ENCODE results near the gene TRAF7.

The TRAF7 gene

DNA sequence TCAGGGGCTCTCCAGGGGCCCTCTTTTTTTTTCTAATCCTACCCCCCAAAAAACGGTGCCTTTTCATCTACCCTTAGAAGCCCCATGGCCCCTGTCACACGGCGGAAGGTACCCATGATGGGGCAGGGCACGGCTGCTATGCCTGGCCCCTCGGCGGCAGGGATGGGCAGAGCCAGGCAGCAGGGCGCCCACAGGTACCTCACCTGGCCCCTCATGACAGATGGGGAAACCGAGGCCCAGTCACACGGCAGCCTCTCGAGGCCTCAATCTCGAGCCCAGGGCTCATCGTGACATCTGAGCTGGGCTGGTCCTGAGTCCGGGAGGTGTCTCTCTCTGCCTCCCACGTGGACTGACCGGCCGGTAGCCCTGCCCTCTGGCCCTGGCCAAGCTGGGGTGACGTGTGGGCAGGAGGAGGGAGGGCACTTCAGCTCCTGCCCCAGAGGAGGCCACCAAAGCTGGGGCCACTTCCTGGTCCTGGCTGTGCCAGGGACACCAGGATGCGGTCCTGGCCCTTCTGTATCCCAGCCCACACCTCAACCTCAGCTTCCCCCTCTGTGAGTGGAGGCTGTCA is 11.6 kb downstream of the TRAF7 start:
- DNase-seq = no peak

DNA sequence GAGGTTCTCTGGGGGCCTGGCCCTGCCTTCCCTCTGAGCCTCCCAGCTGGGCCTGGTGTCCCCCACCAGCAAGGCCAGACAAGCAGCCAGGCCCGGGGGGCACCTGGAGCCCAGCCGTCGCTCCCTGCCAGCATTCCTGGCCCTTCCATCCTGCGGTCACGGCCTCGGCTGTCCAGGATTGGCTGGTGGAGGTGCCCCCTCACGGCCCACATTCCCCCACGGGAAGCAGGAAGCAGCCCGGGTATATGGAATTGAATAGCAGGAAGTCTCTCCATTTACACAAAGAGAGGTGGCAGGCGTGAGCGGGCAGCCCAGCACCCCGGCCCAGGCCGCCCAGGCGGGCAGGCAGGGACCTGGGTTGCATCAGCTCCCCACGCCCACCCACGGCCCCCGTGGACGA is 14.5 kb downstream of the TRAF7 start:
- no peak for DNase-seq

DNA sequence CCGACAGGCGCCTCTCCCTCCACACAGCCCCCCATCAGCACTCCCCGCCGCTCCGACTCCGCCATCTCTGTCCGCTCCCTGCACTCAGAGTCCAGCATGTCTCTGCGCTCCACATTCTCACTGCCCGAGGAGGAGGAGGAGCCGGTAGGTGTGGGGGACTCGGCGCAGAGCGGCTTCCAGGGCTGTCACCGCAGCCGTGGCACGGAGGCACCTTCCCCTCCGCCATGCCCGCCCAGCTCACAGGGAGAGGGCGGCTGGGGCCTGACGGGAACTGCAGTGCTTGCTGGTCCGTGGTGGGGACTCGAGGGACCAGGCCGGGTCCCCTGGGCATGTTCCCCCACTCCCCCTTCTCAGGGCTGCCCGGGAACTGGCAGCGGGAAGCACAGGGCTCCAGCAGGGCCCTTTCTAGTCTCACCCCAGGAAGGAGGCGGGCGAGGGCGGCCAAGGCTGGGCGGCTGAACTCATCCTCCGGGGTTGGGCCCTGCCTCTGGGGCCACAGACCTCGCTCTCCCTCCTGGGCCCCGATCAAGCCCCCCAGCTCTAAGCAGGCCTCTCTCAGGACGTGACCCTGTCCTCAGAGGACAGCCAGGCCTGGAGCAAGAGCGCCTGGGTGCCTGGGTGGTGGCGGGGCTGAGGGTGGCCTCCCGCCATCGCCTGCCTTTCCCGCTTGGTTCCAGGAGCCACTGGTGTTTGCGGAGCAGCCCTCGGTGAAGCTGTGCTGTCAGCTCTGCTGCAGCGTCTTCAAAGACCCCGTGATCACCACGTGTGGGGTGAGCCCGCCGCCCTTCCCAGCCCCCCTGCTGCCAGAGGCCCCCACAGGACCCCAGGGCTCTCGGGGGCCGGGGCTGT is 15.2 kb downstream of the TRAF7 start:
- DNase-seq = no peak

DNA sequence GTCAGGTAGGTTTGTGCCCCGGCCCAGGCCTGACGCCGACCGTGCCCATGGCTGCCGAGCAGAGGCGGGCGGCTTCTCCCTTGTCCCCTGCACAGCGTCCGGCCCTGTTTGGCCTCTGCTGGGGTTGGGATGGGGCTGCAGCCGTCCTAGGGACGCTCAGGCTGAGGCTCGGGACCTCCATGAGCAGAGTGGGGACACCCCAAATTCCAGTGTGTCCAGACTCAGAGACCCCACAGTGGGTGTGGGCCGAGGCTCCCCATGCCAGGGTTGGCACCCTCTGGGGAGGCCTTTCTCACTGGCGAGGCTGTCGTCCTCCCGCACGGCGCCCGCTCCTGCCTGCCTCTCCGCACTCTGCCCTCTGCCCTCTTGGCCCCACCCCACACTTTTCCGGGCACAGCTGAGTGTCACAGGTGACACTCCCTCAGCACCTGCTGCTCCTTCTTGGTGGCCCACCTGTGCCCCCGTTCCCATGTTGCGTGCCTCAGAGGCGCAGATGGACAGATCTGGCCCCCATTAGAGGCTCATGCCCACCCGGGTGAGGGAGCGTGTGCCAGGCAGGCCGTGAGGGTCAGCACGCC is 16.1 kb downstream of the TRAF7 start:
- DNase-seq = no peak

DNA sequence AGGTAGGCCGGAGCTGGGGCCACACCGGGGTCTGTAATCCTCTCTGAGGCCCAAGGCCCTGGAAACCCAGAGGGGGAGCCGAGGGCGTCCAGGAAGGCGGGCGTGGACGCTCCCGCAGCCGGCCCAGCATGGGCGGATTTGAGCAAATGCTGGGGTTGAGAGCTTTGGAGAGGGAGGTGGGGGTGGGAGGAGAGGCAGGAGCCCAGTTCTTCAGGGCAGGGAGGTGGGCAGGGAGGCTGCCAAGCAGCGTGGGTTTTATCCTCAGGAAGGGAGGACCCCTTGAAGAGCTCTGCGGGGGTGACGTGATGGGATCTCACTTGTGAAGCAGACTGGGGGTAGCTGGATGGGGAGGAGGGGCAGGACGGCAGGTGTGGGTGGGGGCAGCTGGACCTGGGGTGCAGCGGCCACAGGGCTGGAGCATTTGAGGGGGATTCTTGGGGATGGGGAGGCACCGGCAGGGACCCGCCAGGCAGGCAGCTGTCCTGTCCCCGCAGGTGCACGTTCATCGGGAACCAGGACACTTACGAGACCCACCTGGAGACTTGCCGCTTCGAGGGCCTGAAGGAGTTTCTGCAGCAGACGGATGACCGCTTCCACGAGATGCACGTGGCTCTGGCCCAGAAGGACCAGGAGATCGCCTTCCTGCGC is 17.2 kb downstream of the TRAF7 start:
- no peak for DNase-seq

DNA sequence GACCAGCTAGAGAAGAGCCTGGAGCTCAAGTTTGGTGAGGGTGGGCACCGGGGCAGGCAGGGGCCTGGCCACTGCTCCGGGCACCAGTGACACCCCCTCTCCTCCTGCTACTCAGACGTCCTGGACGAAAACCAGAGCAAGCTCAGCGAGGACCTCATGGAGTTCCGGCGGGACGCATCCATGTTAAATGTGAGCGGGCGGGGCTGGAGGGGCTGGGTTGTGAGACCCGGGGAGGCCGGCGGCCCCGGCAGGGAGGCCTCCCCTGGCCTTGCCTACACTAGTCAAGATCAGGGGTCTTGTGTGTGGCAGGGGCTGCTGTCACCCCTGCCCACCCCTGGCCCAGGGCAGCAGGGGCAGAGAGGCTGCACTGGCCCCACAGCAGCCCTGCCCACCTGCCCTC is 17.8 kb downstream of the TRAF7 start:
- no peak for DNase-seq

DNA sequence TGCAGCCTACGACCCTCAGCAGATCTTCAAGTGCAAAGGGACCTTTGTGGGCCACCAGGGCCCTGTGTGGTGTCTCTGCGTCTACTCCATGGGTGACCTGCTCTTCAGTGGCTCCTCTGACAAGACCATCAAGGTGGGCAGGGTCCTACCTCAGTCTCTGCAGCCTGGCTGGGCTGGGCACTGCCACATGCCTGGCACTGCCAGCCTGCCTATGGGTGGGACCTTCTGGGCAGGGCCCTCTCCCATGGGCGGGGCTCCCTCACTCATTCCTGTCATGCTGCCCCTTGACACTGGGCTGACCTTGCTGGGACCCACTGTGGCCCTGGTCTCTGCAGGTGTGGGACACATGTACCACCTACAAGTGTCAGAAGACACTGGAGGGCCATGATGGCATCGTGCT is 18.3 kb downstream of the TRAF7 start:
- no peak for DNase-seq

DNA sequence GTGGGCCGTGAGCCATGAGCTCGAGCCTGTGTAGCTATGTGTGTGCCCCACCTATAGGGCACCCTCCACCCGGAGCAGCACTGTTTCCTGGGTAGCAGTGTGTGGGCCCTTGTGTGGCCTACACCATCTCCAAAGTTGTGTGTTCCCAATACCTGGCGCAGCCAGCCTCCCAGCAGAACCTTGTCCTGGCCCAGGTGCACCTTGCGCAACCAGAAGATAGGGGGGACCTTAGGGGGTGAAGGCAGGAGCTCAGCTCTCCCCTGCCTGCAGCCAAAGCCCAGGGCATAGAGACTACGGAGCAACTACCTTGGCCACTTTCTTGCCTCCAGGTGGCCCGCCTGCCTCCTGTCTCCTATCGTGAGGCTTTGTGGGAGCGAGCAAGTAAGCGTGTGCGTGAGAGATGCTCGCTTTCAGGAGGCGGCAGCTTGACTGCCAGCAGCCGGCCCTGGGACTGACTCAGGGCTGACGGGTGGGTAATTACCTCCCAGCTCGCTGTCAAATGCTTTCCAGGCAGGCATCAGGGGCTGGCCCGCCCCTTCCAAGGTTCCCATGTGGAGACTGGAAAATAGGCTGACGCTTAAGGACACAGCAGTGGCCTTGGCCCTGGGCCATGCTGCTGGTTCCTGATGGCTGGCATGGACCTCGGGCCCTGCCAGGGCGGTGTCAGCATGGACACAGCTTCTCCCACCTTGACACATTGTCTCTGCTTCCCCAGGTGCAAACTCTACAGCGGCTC is 19.0 kb downstream of the TRAF7 start:
- DNase-seq = no peak

DNA sequence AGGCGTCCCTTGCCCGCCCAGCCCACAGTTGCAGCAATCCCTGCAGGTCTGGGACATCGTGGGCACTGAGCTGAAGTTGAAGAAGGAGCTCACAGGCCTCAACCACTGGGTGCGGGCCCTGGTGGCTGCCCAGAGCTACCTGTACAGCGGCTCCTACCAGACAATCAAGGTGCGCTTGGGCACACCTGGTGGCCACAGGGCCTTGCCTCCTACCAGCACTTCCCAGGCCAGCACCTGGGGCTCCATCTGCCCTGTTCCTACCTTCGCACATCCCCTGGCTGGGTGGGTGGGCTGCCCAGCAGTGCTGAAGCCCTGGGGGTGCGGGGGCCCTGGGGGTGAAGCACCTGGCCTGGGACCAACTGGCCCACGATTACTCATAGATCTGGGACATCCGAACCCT is 19.9 kb downstream of the TRAF7 start:
- no peak for DNase-seq

DNA sequence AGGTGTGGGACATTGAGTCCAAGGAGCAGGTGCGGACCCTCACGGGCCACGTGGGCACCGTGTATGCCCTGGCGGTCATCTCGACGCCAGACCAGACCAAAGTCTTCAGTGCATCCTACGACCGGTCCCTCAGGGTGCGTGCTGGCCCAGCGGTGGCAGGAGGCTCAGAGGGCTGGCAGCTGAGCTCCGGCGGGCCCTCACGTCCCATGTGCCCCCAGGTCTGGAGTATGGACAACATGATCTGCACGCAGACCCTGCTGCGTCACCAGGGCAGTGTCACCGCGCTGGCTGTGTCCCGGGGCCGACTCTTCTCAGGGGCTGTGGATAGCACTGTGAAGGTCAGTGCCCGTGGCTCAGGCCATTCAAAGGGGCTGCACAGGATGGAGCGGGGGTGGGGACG is 20.5 kb downstream of the TRAF7 start:
- no peak for DNase-seq

DNA sequence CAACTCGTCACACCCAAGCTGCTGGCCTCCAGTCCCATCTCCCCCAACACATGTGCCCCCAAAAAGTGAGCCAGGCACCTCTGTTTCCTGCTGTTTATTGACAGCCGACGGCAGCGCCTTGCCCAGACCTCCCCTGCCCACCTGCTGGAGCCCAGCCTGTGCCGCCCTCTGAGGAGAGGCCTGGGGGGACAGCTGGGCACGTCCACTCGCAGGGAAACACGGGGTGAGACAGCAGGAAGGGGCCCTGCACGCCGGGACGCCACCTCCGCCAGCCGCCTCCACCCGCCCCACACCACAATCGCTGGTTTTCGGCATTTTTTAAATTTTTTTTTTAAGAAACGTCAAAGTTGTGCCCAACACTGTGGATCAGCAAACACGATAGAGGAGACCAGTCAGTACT is 21.5 kb downstream of the TRAF7 start:
- DNase-seq = no peak

DNA sequence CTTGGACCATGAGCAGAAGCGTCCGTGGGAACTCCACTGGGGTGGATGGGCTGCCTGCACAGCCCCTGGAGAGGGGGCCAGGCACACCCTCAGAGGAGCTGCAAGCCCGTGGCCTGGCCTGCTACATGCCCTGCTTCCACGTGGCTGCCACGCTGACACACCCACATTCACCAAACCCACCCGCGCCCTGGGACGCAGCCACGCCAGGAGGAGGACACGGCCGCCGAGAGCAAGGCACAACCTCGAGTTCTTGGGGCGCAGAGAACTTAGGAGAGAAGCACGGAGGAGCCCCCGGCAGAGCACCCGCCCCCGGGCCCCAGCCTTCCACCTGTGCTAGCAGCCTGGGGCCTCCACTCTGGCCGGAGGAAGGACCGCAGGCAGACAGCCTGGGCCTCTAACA is 22.0 kb downstream of the TRAF7 start:
- no peak for DNase-seq

DNA sequence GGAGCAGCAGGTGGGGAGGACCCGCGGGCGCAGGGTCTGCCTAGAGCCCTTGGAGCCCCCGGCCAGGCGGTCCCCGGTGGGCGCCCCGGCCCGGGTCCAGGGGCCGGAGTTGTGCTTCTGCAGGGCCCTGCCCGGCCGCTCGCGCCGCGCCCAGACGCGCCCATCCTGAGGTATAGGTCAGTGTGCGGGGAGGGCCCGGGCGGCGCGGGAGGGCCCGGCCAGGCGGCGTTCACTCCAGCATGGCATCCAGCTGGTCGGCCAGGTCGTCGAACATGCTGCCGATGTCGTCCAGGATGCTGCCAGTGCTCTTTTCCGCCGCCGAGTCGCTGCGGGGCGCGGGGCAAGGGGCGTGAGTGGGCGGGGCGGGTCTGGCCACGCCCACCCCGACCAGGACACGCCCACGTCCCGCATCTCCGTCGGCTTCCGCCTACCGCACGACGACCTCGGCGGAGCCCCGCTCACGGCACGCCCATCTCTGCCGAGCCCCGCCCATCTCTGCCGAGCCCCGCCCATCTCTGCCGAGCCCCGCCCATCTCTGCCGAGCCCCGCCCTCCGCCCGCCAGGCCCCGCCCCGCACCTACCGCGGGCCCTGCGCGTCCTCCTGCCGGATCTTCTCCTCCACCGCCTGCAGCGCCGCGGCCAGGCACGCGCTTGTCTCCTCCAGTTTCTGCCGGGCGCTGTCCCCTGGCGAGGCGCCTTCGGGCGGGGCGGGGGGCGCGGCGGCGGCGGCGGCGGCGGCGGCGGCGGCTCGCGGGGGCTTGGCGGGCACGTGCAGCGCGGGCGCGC is 22.9 kb downstream of the TRAF7 start:
- DNase-seq = peak; percentile 51

DNA sequence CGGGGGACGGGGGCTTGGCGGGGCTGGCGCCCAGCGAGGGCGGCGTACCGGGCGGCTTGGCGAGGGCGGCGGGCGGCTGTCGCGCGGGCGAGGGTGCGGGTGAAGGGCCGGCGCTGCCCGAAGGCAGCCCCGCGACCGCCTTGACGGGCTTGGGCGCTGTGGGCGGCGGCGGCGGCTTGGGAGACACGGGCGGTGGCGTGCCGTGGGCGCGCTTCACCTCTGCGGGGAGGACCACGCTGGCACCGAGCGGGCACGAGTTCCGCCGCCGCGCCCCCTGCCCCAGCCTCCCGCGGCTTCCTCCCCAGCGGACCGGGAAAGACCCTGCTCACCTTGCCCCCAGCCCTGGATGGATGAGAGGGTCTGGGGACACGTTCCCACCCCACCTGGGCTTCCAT is 23.5 kb downstream of the TRAF7 start:
- no peak for DNase-seq

DNA sequence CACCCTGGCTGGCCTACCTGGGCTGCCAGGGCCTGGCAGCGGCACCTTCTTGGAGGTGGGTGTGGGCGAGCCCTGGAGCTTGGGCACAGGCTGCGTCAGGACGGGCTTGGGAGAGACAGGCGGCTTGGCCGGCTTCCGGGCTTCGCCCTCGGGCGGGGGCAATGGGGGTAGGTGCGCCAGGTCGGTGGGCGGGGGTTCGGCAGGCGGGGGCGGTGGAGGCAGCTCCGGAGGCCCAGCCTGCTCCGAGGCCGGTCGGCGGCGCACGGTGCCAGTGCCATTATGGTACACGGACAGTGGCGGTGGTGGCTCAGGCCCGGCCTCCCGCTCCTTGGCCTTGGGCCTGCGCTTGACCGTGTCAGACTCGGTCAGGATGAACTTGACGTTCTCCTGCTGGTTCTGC is 24.0 kb downstream of the TRAF7 start:
- no peak for DNase-seq

DNA sequence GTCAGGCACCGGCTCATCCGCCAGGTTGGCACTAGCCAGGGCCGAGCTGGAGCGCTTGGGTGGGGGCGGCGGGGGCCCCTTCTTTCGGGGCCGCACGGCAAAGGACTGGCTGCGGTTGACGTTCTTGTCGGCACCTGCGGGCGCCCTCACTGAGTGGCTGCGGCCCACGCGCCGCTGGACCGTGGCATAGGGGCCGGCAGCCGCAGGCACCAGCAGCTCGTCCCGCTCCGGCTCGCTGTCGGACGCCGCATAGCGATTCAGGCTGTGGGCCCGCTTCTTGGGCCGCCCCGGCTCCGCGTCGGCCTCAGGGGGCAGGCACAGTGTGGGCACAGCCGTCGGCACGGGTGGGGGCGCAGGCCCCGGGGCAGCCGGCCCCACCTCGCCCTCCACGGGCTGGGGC is 24.9 kb downstream of the TRAF7 start:
- no peak for DNase-seq

DNA sequence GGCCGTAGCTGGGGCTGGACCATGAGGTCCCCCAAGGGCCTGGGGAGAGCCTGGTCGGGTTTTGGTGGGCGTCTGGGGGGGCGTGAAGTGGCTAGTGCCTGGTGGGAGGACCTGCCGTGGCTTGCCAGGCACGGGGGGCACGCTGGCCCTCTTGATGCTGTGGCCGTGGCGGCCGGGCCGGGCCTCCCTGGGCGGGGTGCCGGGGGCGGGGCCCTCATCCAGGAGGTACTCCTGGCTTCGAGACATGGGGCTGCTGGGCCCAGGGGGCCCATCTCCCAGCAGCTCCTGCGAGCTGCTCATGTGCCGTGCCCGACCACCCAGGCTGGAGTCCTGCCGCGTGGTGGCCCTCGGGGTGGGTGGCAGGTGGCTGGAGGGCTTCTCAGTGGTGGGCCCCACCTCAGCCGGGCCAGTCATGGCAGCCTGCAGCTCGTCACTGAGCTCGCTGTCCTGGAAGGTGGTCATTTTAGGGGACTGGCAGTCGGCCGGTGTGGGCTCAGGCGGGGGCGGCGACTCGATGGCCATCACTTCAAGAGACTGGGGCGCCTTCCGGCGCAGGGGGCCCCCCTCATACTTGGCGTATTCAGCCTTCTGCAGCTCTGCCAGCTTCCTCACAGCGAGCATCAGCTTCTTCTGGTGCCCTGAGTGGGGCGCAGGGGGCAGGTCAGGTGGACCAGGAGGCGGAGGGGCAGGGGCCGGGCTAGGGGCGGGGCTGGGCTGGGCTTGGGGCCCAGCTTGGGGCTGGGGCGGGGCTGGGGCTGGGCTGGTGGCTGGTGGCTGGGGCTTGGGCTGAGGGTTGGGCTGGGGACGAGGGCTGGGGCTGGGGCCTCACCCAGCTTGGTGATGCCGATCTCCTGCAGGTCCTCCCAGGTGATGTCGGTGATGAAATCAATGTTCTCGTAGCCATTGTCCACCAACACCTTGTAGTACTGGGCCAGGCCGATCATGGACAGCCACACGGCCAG is 25.7 kb downstream of the TRAF7 start:
- DNase-seq = no peak

DNA sequence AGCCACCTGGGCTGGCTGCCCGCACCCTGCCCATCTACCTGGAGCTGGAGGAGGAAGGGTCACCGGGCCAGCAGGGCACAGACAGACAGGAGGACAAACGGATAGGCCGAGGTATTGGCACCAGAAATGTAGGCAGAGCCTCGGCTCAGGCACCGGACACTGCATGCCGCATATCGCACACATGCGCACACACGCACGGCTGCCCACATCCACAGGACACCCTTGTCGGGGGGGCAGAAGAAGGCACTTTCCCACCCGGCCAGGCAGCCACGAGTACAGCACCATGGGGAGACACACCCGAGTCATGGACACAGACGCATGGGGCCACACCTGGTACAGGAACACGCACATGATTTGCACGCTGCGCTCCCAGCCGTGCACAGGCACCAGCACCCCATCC is 26.4 kb downstream of the TRAF7 start:
- no peak for DNase-seq

DNA sequence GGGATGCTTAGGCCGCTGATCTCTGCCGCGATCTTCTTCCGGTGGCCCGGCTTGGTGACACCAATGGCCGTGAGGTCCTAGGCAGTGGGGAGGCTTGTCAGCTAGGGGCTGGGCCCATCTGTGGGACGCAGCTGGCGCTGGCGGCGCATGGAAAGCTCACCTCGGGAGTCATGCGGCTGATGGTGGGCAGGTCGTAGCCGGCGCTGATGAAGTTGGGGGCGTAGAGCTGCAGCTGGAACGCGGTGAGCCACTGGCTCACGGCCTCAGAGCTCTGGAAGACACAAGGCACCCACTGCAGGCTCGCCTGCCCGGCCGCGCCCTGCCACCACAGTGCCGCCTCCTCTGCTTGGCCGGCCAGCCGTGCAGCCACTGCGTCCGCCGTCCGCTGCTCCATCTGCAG is 28.1 kb downstream of the TRAF7 start:
- DNase-seq = no peak

DNA sequence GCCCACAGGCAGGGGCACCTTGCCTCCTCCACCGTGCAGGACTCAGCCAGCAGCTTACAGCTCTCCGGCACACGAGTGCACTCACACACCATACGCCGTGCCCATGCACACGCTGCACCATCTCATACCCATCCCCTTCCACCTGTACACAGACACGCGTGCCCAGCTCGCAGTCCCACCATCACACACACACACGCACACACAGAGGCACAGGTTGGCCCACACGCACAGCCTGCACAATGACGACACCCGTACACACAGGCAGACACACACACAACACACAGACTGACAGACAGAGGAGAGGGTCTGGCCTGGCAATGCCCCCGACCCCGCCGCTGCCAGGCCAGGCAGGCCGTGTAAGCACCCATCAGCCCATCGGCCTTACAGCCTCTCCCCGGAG is 28.8 kb downstream of the TRAF7 start:
- no peak for DNase-seq

DNA sequence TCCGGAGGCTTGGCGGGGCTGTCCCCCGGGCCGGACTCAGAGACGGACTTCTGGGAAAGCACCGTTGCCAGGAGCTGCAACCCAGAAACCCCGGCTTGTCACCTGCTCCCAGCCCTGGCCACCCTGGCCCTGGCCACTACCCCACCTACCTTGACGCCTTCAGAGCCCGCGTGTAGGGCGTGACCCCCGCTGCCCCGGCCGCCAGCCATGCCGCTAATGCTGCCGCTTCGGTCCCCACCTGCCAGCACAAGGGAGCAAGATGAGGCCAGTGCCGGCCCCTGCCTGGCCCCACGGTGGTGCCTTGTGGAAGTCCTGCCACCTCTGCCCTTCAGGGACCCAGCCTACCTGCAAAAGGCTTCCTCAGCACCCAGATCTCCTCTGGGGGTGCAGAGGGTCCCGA is 29.4 kb downstream of the TRAF7 start:
- no peak for DNase-seq

All from CD4-positive, alpha-beta T cell treated with Interleukin-17A for 1 hour (primary cell).